ENCODE data around the gene MRPL36. TPM values are rescaled to one million over a fixed set of nuclear protein-coding genes. Genes with fewer than 3 reads are reported as not detected.

The MRPL36 gene
- total RNA-seq, 1 experiment from 2014 or later = 96.3 TPM

DNA sequence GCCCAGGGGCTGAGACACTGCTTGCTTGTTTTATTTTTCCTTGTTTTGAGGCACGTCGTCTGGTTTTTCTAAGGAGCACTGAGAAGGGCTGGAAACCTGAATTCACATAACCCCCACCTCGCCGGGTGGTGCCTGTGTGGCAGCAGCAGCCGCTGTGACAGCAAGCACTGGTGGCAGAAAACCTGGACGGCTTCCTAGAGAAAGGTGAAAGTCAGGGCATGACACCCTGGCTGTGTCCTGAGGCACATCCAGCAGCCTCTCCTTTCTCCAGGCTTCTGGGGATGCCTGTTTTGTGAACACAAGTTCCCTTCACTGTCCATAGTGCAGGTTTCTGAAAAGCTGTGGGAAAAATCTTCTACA is 29.2 kb downstream of the MRPL36 start:
- Histone ChIP-seq H3K27ac (no peak overlapping the region), H3K27me3 (replicated peaks) (peaks cover 60% of the 10 kb centered on the region), H3K36me3 (no peaks in the 10 kb centered on the region), H3K9me3 (replicated peaks) (0 out of 2 replicates have a peak, but pooled peaks cover 1% of the 10 kb centered on the region), H3K4me1 (replicated peaks) (no peaks in the 10 kb centered on the region; the same call in 1 of the 2 replicates), H3K4me3 (no peak overlapping the region)
- no peak for DNase-seq (ENCODE audit: low read depth in 1 of 2, low spot score in 2 of 2)

DNA sequence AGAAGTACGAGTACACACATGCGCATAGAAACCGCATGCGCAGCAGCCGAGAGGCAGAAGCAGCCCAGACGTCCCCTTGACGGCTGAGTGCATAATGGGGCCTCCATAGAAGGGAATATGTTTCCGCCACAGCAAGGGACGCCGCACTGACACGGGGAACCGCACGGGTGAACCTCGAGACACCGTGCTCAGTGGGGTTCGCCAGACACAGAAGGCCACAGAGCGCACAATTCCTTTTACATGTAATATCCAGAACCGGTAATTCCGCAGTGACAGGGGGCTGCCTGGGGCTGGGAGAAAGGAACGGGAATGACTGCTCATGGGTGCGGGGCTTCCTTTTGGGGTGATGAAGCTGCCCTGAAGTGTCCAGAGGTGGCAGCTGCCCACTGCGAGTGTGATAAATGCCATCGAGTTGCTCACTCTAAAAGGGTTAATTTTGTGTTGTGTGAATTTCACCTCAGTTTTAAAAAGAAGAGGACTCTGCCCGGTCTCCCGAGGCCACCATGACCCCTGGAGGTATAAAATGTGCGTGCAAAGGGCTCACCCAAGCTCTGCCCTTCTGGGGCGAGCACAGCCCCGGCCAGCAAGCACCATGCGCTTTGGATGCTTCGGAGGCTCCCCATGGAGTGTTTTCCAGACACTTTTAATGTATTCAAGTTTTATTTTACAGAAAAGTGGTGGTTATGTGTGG is 29.7 kb downstream of the MRPL36 start:
- no peak overlapping the region for H3K4me3 ChIP-seq
- no peak overlapping the region for H3K27ac ChIP-seq
- peaks cover 66% of the 10 kb centered on the region for H3K27me3 ChIP-seq (replicated peaks)
- H3K36me3 ChIP-seq = no peaks in the 10 kb centered on the region
- H3K9me3 ChIP-seq (replicated peaks) = 0 out of 2 replicates have a peak, but pooled peaks cover 3% of the 10 kb centered on the region
- peaks cover 5% of the 10 kb centered on the region for H3K4me1 ChIP-seq (replicated peaks)
- DNase-seq (ENCODE audit: low read depth in 1 of 2, low spot score in 2 of 2) = no peak

GRCh38 chr5:1769017-1769640 is 30.5 kb downstream of the MRPL36 start:
- Histone ChIP-seq H3K27me3 (replicated peaks) (peaks cover 73% of the 10 kb centered on the region), H3K4me3 (no peak overlapping the region), H3K4me1 (replicated peaks) (peaks cover 10% of the 10 kb centered on the region), H3K9me3 (replicated peaks) (0 out of 2 replicates have a peak, but pooled peaks cover 3% of the 10 kb centered on the region), H3K36me3 (no peaks in the 10 kb centered on the region), H3K27ac (no peak overlapping the region)
- DNase-seq (ENCODE audit: low read depth in 1 of 2, low spot score in 2 of 2) = no peak

DNA sequence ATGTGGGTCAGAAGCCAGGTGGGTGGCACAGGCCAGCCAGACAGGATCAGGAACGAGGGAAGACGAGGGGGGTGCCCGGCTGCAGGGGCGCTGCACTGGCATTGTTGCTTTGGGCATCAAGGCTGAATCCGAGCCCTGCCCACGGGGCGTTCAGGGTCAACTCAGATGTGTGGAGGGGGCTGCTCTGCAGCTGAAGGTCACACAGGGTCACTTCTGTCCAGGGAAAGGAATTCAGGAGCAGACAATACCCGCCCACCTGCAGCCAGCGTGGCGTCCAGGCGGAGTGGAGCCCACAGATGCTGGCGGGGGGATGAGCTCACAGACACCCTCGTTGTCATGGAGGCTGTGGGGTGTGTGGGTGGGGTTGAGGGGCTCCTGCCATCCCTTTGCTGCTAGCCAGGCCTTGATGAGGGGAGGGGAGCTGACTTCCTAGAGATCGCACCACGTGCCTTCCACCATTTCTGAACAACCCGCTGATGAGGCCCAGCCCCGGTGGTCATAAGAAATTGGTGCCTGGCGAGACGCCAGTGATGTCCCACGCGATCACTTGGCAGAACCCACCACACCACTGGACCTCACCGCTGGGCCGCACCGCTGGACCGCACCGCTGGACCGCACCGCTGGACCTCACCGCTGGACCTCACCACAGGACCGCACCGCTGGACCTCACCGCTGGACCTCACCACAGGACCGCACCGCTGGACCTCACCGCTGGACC is 31.2 kb downstream of the MRPL36 start:
- Histone ChIP-seq H3K36me3 (no peaks in the 10 kb centered on the region), H3K27ac (no peak overlapping the region), H3K4me1 (replicated peaks) (peaks cover 17% of the 10 kb centered on the region), H3K9me3 (replicated peaks) (0 out of 2 replicates have a peak, but pooled peaks cover 3% of the 10 kb centered on the region), H3K27me3 (replicated peaks) (peaks cover 80% of the 10 kb centered on the region), H3K4me3 (no peak overlapping the region)
- no peak for DNase-seq (ENCODE audit: low read depth in 1 of 2, low spot score in 2 of 2)

GRCh38 chr5:1767524-1768282 is 31.9 kb downstream of the MRPL36 start:
- 0 out of 2 replicates have a peak, but pooled peaks cover 3% of the 10 kb centered on the region for H3K9me3 ChIP-seq (replicated peaks)
- H3K27ac ChIP-seq = no peak overlapping the region
- DNase-seq (ENCODE audit: low read depth in 1 of 2, low spot score in 2 of 2) = no peak
- H3K4me3 ChIP-seq = no peak overlapping the region
- H3K4me1 ChIP-seq (replicated peaks) = peaks cover 19% of the 10 kb centered on the region
- no peaks in the 10 kb centered on the region for H3K36me3 ChIP-seq
- peaks cover 84% of the 10 kb centered on the region for H3K27me3 ChIP-seq (replicated peaks)

DNA sequence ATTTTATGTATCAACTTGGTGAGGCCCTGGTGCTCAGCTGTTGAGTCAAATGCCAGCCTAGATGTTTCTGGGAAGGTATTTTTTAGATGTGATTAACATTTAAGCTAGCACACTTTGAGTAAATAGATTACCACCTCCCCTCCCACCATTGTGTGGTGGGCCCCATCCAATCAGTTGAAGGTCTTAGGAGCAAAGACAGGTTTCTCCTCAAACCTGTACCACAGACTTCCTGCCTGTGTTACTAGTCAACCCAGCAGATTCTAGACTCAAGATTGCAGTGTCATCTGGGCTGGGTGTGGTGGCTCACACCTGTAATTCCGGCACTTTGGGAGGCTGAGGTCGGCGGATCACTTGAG is 33.8 kb downstream of the MRPL36 start:
- Histone ChIP-seq H3K27me3 (replicated peaks) (peaks cover 77% of the 10 kb centered on the region), H3K27ac (no peak overlapping the region), H3K9me3 (replicated peaks) (0 out of 2 replicates have a peak, but pooled peaks cover 3% of the 10 kb centered on the region), H3K4me1 (replicated peaks) (peaks cover 19% of the 10 kb centered on the region), H3K4me3 (no peak overlapping the region), H3K36me3 (no peaks in the 10 kb centered on the region)
- DNase-seq (ENCODE audit: low read depth in 1 of 2, low spot score in 2 of 2) = no peak

DNA sequence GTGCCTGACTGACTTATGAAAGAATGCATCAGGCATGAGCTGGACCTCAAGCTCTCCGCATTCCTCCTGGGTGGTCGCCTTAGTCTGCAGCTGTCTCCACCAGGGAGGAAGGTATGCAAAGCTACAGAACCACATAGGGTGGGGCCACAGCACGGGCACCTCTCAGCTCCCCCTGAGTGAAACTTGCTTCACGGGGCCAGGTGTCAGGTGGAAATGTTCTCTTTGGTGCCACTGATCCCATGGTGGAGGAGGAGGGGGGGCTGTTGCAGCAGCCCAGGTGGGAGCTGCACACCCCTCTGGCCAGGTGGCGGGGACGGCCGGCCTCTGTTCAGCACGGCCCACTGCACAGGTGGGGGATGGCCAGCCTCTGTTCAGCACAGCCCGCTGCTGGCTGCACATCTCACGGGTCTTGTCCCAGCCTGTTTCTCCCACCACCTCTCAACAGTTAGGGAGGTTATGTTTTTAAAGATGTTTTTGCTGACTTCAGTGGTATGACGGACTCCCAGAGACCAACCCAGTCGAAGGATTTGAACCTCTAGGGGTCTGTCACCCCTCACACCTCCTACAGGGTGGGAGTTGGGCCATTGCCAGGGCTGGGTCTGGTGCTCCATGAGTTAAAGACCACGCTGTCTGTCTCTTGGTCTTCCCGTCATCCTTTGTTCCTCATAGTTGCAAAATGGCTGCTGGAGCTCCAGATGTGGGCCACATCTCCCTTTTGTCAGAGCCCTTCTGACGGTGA is 34.3 kb downstream of the MRPL36 start:
- peak in 1 of 2 experiments; percentile 55 for DNase-seq (ENCODE audit: low read depth in 1 of 2, low spot score in 2 of 2)
- Histone ChIP-seq H3K27ac (no peak overlapping the region), H3K27me3 (replicated peaks) (peaks cover 78% of the 10 kb centered on the region), H3K4me1 (replicated peaks) (peaks cover 19% of the 10 kb centered on the region), H3K4me3 (no peak overlapping the region), H3K36me3 (no peaks in the 10 kb centered on the region), H3K9me3 (replicated peaks) (0 out of 2 replicates have a peak, but pooled peaks cover 3% of the 10 kb centered on the region)

DNA sequence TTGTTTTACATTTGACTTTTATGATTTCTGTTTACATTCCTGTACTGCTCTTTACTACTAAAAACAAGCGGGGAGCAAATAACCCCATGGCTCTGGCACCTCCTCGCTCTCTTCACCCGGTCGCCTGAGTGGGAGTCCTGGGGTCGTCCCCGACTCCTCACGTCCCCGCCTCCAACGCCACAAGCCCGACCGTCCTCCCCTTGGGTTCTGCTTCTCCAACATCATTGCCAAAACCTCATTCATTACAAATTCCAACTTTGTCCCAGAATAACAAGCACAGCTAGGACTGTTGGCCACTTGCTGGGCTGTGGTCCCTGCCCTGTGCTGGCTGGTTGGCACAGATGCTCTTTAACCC is 35.1 kb downstream of the MRPL36 start:
- Histone ChIP-seq H3K9me3 (replicated peaks) (0 out of 2 replicates have a peak, but pooled peaks cover 3% of the 10 kb centered on the region), H3K4me3 (no peak overlapping the region), H3K27ac (no peak overlapping the region)

GRCh38 chr5:1763960-1764605 is 35.6 kb downstream of the MRPL36 start:
- Histone ChIP-seq H3K4me1 (replicated peaks) (peaks cover 19% of the 10 kb centered on the region), H3K27me3 (replicated peaks) (peaks cover 74% of the 10 kb centered on the region), H3K27ac (no peak overlapping the region), H3K36me3 (no peaks in the 10 kb centered on the region), H3K9me3 (replicated peaks) (0 out of 2 replicates have a peak, but pooled peaks cover 3% of the 10 kb centered on the region), H3K4me3 (no peak overlapping the region)
- peak in 1 of 2 experiments; percentile 39 for DNase-seq (ENCODE audit: low read depth in 1 of 2, low spot score in 2 of 2)

More for the DNA sequence above, 35.1 kb downstream of the MRPL36 start:
- no peaks in the 10 kb centered on the region for H3K36me3 ChIP-seq
- H3K27me3 ChIP-seq (replicated peaks) = peaks cover 76% of the 10 kb centered on the region
- peaks cover 19% of the 10 kb centered on the region for H3K4me1 ChIP-seq (replicated peaks)
- no peak for DNase-seq (ENCODE audit: low read depth in 1 of 2, low spot score in 2 of 2)

DNA sequence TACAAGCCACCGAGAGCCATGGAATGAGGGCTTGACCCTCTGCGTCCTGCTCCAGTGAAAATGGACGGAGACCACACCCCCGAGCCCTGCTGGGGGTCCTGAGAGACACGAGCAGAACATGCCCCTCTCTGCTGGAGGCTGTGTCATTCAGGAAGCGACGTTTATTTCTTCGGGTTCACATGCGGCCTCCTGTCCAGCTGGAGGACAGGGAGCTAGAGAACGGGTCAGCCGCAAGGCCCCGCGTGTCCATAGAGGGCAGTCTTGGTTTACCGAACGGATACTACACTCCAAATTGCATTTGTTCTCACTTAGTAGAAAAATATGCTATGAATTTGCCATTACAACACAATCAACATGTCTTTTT is 36.1 kb downstream of the MRPL36 start:
- peaks cover 19% of the 10 kb centered on the region for H3K4me1 ChIP-seq (replicated peaks)

DNA sequence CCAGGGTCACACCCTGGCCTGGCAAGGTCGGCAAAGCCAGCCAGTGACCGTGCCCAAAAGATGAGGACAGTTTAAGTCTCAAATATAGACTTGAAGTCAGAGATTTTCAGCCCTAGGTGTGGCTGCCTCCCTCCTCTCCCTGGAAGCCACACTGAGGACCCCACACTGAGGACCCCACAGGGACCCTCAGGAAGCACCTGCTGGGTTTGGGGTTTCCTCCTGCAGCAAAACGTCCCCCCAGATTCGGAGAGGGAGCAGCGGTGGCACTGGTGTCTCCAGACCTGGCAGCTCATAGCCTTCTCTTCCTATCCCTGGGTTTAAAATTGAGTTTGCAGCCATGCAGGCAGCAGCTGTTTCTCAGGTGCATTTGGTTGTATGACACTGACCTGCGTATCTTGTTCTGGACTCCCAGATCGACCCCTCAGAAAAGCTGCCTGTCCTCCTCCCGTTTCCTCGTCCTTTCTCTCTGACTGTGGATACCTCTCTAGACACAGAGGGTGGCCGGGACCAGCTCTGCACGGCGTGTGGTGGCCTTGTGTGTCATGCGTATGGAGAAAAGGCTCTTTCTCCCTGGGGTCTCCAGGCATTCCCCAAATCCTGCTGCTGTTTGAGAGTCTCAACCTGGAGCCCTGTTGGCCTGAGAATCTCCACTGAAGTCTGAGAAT is 36.6 kb downstream of the MRPL36 start:
- H3K36me3 ChIP-seq = no peaks in the 10 kb centered on the region
- H3K4me1 ChIP-seq (replicated peaks) = peaks cover 19% of the 10 kb centered on the region
- H3K27ac ChIP-seq = no peak overlapping the region
- H3K4me3 ChIP-seq = no peak overlapping the region
- H3K9me3 ChIP-seq (replicated peaks) = 0 out of 2 replicates have a peak, but pooled peaks cover 3% of the 10 kb centered on the region
- H3K27me3 ChIP-seq (replicated peaks) = peaks cover 77% of the 10 kb centered on the region
- DNase-seq (ENCODE audit: low read depth in 1 of 2, low spot score in 2 of 2) = peak in 1 of 2 experiments; percentile 41

More for the DNA sequence above, 36.1 kb downstream of the MRPL36 start:
- DNase-seq (ENCODE audit: low read depth in 1 of 2, low spot score in 2 of 2) = peak; percentile 44 to 65
- H3K36me3 ChIP-seq = no peaks in the 10 kb centered on the region
- H3K27me3 ChIP-seq (replicated peaks) = peaks cover 75% of the 10 kb centered on the region
- H3K27ac ChIP-seq = no peak overlapping the region
- H3K9me3 ChIP-seq (replicated peaks) = 0 out of 2 replicates have a peak, but pooled peaks cover 3% of the 10 kb centered on the region
- H3K4me3 ChIP-seq = no peak overlapping the region

Data from SJSA1 (cell line).